H1 (cell line): Measurements from ENCODE around the gene ARMS2. TPM values are rescaled to one million over a fixed set of nuclear protein-coding genes. Genes with fewer than 3 reads are reported as not detected.

Source experiments
- EGR1 ChIP-seq: IDR thresholded peaks from 2 replicates; pipeline ENCODE4 v1.6.1; 2011; ENCODE audit warnings: low read depth, low read length, borderline replicate concordance
- NANOG ChIP-seq: IDR thresholded peaks from 2 replicates; pipeline ENCODE4 v1.6.1; 2011; ENCODE audit warnings: low read length, low read depth, mild to moderate bottlenecking, inconsistent platforms; ENCODE audit not compliant: insufficient read depth, poor library complexity, severe bottlenecking
- SIRT6 ChIP-seq: IDR thresholded peaks from one replicate; pipeline ENCODE4 v1.7.1; 2012; ENCODE audit warnings: low read length, inconsistent platforms
- SRF ChIP-seq: IDR thresholded peaks from 2 replicates; pipeline ENCODE4 v1.6.1; 2011; ENCODE audit warnings: mild to moderate bottlenecking, low read depth, low read length, moderate library complexity
- TAF7 ChIP-seq: optimal IDR thresholded peaks from 2 replicates; pipeline ENCODE3; 2011; ENCODE audit warnings: low read depth, mild to moderate bottlenecking, inconsistent platforms, low read length, moderate library complexity, borderline replicate concordance
- USF2 ChIP-seq: IDR thresholded peaks from 2 replicates; pipeline ENCODE4 v1.6.1; 2011; ENCODE audit warnings: low read length, improper control_type of control experiment
- polyA plus RNA-seq, 7 experiments: library from polyadenylated mRNA; depleted of rRNA in 3 of 7; stranded (reverse) in 5 of 7; unstranded in 2 of 7; fragments of >200 nt in 5 of 7; fragments of 200-250 nt in 2 of 7; gene quantifications; 1 replicate in 5 of 7; 2 replicates in 1 of 7; 4 replicates in 1 of 7; pipeline versions ENCODE4 v1.2.1 to v1.2.3, GENCODE V29; 2011 to 2013; ENCODE audit warnings: missing spikeins in 2 of 7, mixed read lengths in 2 of 7
- total RNA-seq: library from RNA; stranded (reverse); fragmentation: NEBNext Ultra II Directional; extraction: Animal tissue kit (Norgen Biotek cat#: 25700); gene quantifications from 2 replicates; pipeline ENCODE4 v1.2.1, GENCODE V29; 2021
- TF ChIP-seq, protein P1 (sequence below): IDR thresholded peaks from 2 replicates; pipeline ENCODE4 v1.6.1; 2011; ENCODE audit warnings: low read depth, mild to moderate bottlenecking, low read length; ENCODE audit not compliant: insufficient read depth

ARMS2 gene
- total and polyA plus RNA-seq, 2 of the 8 experiments (the other 6 are each of a cell fraction or from before 2014, with no cell fraction given) = not detected

- no peak for TF ChIP-seq USF2
- no peak for TF ChIP-seq EGR1
- no peak for TF ChIP-seq TAF7
- TF ChIP-seq, protein P1, sequence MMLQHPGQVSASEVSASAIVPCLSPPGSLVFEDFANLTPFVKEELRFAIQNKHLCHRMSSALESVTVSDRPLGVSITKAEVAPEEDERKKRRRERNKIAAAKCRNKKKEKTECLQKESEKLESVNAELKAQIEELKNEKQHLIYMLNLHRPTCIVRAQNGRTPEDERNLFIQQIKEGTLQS = no peak
- TF ChIP-seq NANOG = no peak
- no peak for TF ChIP-seq SRF
- no peak for TF ChIP-seq SIRT6
- TF ChIP-seq, all 59 proteins: peak for 0
These were observed 4.0 kb upstream of the ARMS2 start (continued) for GRCh38 chr10:122450353-122450990.
